Measurements from ENCODE around the gene NXPH2. TPM values are rescaled to one million over a fixed set of nuclear protein-coding genes. Genes with fewer than 3 reads are reported as not detected.

NXPH2 gene
- polyA plus RNA-seq, 6 donors from 2014 or later = not detected

DNA sequence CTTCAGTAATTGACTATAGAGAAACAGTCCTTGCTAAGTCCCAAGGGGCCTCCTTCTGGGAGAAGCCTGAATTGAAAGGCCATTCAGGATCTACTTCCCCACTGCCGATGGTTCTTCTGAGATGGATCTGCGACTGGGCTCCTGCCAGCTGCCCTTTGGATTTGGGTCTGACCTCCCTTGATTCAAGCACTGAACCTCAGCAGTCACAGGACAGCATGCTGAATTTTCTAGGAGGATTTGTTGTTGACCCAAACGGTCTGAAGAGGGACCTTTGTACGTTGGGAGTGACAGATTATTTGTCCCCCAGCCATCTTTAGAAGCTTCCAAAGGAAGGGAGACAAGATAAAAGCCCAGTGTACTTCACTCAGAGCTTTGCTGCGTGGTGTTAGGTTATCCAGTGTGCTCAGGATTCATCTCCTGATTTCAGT is 67.1 kb downstream of the NXPH2 start:
- Mint-ChIP-seq H3K27ac (no peak overlapping the region), H3K27me3 (peaks cover 6 to 27% (median 19%) of the 10 kb centered on the region in 3 donors), H3K9me3 (no peaks in the 10 kb centered on the region), H3K4me1 (peaks cover 0 to 6% (median 0%) of the 10 kb centered on the region in 3 donors), H3K36me3 (no peaks in the 10 kb centered on the region), H3K4me3 (no peak overlapping the region)
- no peak for DNase-seq
- ATAC-seq (ENCODE audit: low read depth in 2 of 2) = no peak

DNA sequence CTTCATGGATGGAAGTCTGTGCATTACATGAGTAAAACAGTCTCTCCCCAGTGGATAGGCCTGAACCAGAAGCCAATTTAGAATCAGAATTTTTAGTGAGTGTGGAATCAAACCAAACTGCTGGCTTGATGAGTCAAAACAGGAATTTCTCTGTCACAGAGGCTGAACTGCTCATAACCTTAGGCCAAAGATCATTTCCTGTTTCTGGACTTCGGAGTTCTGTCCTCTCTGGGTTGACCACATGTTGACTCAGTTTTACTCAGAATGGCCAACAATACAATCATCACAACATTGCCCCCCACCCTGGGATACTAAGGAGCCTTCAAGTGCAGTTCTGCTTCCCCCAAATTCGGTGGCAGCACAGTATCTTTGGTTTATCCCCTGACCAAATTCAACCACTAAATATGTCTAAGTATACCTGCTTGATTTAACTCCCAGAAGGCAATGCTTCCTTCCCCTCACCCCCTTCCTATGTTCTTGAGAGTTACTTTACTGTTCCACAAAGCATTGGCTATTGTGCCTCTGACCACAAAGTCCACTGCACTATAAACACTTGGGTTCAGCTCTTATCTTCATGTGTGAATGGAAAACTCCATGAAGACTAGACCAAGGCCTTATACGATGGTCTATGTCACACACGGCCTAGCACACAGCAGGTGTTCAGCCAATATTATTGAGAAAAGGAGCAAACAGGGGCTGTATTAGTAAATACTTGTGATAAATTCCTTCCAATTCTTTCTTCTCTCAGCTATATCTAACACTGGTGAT is 67.8 kb downstream of the NXPH2 start:
- no peak for ATAC-seq (ENCODE audit: low read depth in 2 of 2)
- H3K9me3 Mint-ChIP-seq = no peaks in the 10 kb centered on the region
- H3K4me3 Mint-ChIP-seq = no peak overlapping the region
- H3K27ac Mint-ChIP-seq = no peak overlapping the region
- H3K36me3 Mint-ChIP-seq = no peaks in the 10 kb centered on the region
- peaks cover 6 to 20% (median 19%) of the 10 kb centered on the region in 3 donors for H3K27me3 Mint-ChIP-seq
- no peak for DNase-seq
- no peaks in the 10 kb centered on the region for H3K4me1 Mint-ChIP-seq

GRCh38 chr2:138711812-138712211 is 68.4 kb downstream of the NXPH2 start:
- Mint-ChIP-seq H3K27ac (no peak overlapping the region), H3K9me3 (no peaks in the 10 kb centered on the region), H3K36me3 (no peaks in the 10 kb centered on the region), H3K4me1 (no peaks in the 10 kb centered on the region), H3K27me3 (peaks cover 6 to 19% (median 16%) of the 10 kb centered on the region in 3 donors), H3K4me3 (no peak overlapping the region)
- no peak for ATAC-seq (ENCODE audit: low read depth in 2 of 2)
- DNase-seq = no peak

DNA sequence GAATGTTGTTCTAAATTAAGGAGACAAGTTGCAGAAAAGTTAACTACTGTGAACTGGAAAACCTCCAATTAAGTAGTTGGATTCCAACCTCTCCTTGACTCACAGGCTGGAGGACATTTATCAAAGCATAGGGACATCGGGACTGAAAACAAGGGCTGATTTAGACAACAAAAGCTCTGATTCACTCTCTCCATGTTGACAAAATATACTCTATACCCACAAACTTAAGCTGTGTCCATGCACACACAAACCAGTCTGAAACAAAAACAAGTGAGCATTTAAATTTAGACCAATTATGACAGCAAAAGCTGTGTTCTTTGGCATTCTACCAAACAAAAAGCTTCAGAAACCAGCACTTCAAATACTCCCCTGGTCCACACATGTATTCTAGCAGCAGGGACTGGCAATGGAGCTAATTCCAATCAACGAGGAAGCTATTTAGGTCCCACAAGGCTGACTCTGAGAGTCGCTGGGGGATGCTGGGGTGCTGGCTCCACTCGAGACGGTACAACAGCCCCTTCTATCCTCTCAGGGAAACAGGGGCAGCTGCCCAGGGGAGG is 71.4 kb downstream of the NXPH2 start:
- Mint-ChIP-seq H3K27ac (no peak overlapping the region), H3K4me1 (no peaks in the 10 kb centered on the region), H3K4me3 (no peak overlapping the region), H3K36me3 (no peaks in the 10 kb centered on the region), H3K9me3 (no peaks in the 10 kb centered on the region), H3K27me3 (peaks cover 0 to 16% (median 13%) of the 10 kb centered on the region in 3 donors)
- DNase-seq (no peak), ATAC-seq (ENCODE audit: low read depth in 2 of 2) (no peak)

GRCh38 chr2:138707392-138708074 is 72.7 kb downstream of the NXPH2 start:
- H3K9me3 Mint-ChIP-seq = no peaks in the 10 kb centered on the region
- no peak for ATAC-seq (ENCODE audit: low read depth in 2 of 2)
- H3K36me3 Mint-ChIP-seq = no peaks in the 10 kb centered on the region

GRCh38 chr2:138703242-138703641 is 76.9 kb downstream of the NXPH2 start:
- no peak for ATAC-seq (ENCODE audit: low read depth in 2 of 2)
- no peak overlapping the region for H3K4me3 Mint-ChIP-seq

More at GRCh38 chr2:138707392-138708074, 72.7 kb downstream of the NXPH2 start:
- H3K27me3 Mint-ChIP-seq = peaks cover 0 to 16% (median 13%) of the 10 kb centered on the region in 3 donors
- no peak overlapping the region for H3K27ac Mint-ChIP-seq
- DNase-seq = no peak
- no peak overlapping the region for H3K4me3 Mint-ChIP-seq
- no peaks in the 10 kb centered on the region for H3K4me1 Mint-ChIP-seq

GRCh38 chr2:138700716-138701115 is 79.5 kb downstream of the NXPH2 start:
- Mint-ChIP-seq H3K27ac (no peak overlapping the region), H3K9me3 (no peaks in the 10 kb centered on the region), H3K27me3 (peaks cover 0 to 4% (median 0%) of the 10 kb centered on the region in 3 donors), H3K4me1 (no peaks in the 10 kb centered on the region), H3K36me3 (no peaks in the 10 kb centered on the region), H3K4me3 (no peak overlapping the region)
- no peak for DNase-seq
- no peak for ATAC-seq (ENCODE audit: low read depth in 2 of 2)

More at GRCh38 chr2:138703242-138703641, 76.9 kb downstream of the NXPH2 start:
- Mint-ChIP-seq H3K36me3 (no peaks in the 10 kb centered on the region), H3K27me3 (peaks cover 0 to 5% (median 0%) of the 10 kb centered on the region in 3 donors), H3K4me1 (no peaks in the 10 kb centered on the region), H3K27ac (no peak overlapping the region), H3K9me3 (no peaks in the 10 kb centered on the region)
- DNase-seq = no peak

DNA sequence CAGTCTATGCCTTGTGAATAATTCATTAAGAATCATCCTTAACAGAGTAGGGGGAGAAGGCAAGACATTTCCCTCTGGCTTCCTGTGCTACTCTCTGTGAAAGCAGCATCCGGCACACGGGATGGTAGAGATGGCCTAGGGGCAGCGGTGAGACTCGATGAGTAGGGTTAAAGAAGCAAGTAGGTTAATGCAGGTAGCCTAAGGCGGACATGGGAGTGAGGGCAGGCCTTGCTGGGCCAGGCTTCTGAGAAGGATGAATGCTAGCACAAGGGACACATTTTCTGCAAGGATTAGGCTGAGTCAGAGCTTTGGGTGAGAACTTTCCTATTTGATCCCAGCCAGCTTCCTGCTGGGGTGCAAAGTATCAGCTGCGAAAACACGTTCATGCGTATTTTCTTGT is 80.8 kb downstream of the NXPH2 start:
- Mint-ChIP-seq H3K4me1 (no peaks in the 10 kb centered on the region), H3K4me3 (no peak overlapping the region), H3K36me3 (no peaks in the 10 kb centered on the region), H3K27ac (no peak overlapping the region), H3K27me3 (peaks cover 0 to 5% (median 0%) of the 10 kb centered on the region in 3 donors), H3K9me3 (no peaks in the 10 kb centered on the region)
- DNase-seq (no peak), ATAC-seq (ENCODE audit: low read depth in 2 of 2) (no peak)

DNA sequence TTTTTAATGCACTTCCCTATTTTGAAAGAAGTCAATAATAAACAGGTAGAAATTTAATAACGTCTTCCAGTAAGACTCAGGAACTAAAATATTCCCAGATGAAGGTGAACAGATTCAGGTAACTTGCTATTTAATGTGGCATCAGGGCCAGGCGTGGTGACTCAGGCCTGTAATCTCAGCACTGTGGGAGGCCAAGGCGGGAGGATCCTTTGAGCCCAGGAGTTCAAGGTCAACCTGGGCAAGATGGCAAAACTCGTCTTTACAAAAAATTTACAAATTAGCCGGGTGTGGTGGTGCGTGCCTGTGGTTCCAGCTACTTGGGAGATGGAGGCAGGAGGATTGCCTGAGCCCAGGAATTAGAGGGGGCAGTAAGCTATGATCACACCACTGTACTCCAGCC is 81.8 kb downstream of the NXPH2 start:
- H3K36me3 Mint-ChIP-seq = no peaks in the 10 kb centered on the region
- ATAC-seq (ENCODE audit: low read depth in 2 of 2) = no peak
- H3K9me3 Mint-ChIP-seq = peaks cover 0 to under 1% (median 0%) of the 10 kb centered on the region in 7 donors
- H3K4me3 Mint-ChIP-seq = no peak overlapping the region
- H3K4me1 Mint-ChIP-seq = no peaks in the 10 kb centered on the region
- peaks cover 0 to 10% (median 2%) of the 10 kb centered on the region in 3 donors for H3K27me3 Mint-ChIP-seq
- DNase-seq = no peak
- H3K27ac Mint-ChIP-seq = peak overlapping the region in 1 of 6 donors; percentile 10

DNA sequence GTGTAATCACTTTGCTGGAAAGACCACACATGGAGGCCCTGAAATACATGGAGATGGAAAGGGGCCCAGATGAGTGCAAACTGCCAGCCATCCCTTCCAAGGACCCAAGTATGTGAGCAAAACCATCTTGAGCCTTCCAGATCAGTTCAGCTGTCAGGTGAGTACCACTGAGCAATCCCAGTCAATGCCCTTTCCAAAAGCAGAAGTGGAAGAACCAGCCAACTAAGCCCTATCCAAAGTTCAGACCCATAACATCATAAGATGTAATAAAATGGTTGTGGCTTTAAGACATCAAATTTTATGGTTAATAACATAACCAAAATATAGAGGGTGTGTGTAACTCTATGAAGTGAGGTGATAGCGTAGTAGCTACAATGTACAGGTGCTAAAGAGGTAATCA is 88.5 kb downstream of the NXPH2 start:
- DNase-seq (no peak), ATAC-seq (ENCODE audit: low read depth in 2 of 2) (no peak)
- Mint-ChIP-seq H3K27me3 (peaks cover 0 to 16% (median 11%) of the 10 kb centered on the region in 3 donors), H3K4me1 (peaks cover 8 to 21% (median 9%) of the 10 kb centered on the region in 3 donors), H3K9me3 (peaks cover 2 to 12% (median 6%) of the 10 kb centered on the region in 7 donors), H3K4me3 (no peak overlapping the region), H3K36me3 (no peaks in the 10 kb centered on the region), H3K27ac (no peak overlapping the region)

DNA sequence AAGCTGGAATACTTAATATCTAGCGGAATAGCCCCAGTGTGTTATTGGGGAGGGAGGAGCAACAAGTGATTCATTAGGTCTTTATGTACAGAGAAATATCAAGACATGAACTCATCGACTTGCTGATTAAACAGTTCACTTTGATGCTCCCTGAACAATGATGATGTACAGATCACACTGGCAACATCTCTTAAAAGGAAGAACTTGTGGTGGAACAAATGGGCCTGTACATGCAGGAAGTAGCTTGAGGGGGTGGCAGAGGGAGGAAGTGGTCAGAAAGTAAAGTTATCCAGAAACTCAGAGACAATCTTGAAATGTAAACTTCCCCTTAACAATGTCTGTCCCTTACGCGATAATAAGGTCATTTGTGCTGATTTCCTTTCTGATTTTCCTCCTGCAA is 90.5 kb downstream of the NXPH2 start:
- H3K27ac Mint-ChIP-seq = peak overlapping the region in 3 of 6 donors; percentile 13 to 88 (median 66)
- H3K9me3 Mint-ChIP-seq = peaks cover 2 to 12% (median 6%) of the 10 kb centered on the region in 7 donors
- peaks cover 8 to 21% (median 9%) of the 10 kb centered on the region in 3 donors for H3K4me1 Mint-ChIP-seq
- H3K27me3 Mint-ChIP-seq = peaks cover 0 to 21% (median 11%) of the 10 kb centered on the region in 3 donors
- no peak for DNase-seq
- peak overlapping the region in 4 of 8 donors; percentile 5 to 65 (median 28) for H3K4me3 Mint-ChIP-seq
- no peaks in the 10 kb centered on the region for H3K36me3 Mint-ChIP-seq
- peak in 1 of 2 donors; percentile 46 for ATAC-seq (ENCODE audit: low read depth in 2 of 2)

DNA sequence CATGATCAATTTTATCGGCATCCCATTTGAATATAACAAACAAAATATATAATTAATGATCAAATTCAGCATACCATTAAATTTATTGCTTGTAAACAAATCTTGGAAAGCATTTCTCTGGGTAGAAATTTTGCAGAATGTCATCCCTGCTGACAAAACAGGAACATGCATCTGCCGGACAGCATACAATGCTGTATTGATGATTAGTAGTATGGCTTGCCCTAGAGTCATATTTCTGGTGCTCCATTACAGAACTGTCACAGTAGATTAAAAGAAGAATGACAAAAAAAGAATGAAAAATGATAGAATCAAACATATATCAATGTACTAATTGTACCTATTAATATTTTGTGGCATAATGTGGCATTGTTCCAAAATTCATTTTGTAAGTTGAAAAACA is 98.0 kb downstream of the NXPH2 start:
- ATAC-seq (ENCODE audit: low read depth in 2 of 2) (no peak), DNase-seq (no peak)
- Mint-ChIP-seq H3K27me3 (peaks cover 0 to 26% (median 10%) of the 10 kb centered on the region in 3 donors), H3K9me3 (no peaks in the 10 kb centered on the region), H3K4me3 (no peak overlapping the region), H3K27ac (no peak overlapping the region), H3K4me1 (no peaks in the 10 kb centered on the region), H3K36me3 (no peaks in the 10 kb centered on the region)

DNA sequence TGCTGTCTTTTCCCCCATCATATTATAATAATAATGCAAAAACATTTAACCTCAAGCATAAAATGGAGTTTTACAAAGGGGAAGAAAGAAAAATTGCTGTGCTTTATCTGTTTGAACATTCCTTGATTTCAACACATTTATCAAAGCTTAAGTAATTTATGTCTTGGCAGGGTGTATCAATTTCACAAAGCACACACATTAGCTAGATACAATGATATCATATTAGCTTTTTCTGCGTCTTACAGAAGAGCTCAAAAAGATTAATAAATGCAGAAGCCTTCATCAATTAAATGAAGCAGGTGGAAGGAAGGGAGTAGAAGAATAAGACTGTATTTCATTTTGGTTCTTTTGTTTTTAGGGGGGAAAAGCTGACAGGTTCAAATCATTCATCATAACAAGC is 103.0 kb downstream of the NXPH2 start:
- Mint-ChIP-seq H3K27ac (no peak overlapping the region), H3K4me3 (no peak overlapping the region)
- ATAC-seq (ENCODE audit: low read depth in 2 of 2) = no peak

More for the DNA sequence above, 103.0 kb downstream of the NXPH2 start:
- no peaks in the 10 kb centered on the region for H3K36me3 Mint-ChIP-seq
- peaks cover 9 to 28% (median 10%) of the 10 kb centered on the region in 3 donors for H3K27me3 Mint-ChIP-seq
- peaks cover 0 to 2% (median 0%) of the 10 kb centered on the region in 7 donors for H3K9me3 Mint-ChIP-seq
- no peak for DNase-seq
- no peaks in the 10 kb centered on the region for H3K4me1 Mint-ChIP-seq

All from naive B cell (primary cell).